HEK293 (cell line): Measurements from ENCODE around the gene AP1AR.

Experiments used
- CTCF ChIA-PET: fragments of 350-600 bp; formaldehyde crosslinking; extraction: SDS; loops from one replicate; lab custom pipeline; 2021; ENCODE audit warnings: antibody characterized with exemption; lab: Yijun Ruan, JAX
- POLR2A ChIA-PET: fragments of 300-600 bp; formaldehyde crosslinking; extraction: SDS; loops from one replicate; lab custom pipeline; 2020; ENCODE audit warnings: antibody characterized with exemption, inconsistent platforms; lab: Yijun Ruan, JAX
- H3K27ac ChIP-seq: fragments of 200-500 bp; sonication (Bioruptor generic); 2 replicates; pipeline ENCODE4 v1.5.1; 2014; ENCODE audit warnings: low read depth, low read length, control low read depth, inconsistent platforms; ENCODE audit errors: extremely low read depth
- H3K36me3 ChIP-seq, 2 experiments: fragments of 200-500 bp in 1 of 2; sonication (Bioruptor generic) in 1 of 2; 1 replicate in 1 of 2; 2 replicates in 1 of 2; pipeline ENCODE4 v1.5.1; 2014 to 2017; ENCODE audit warnings: inconsistent platforms in 2 of 2, low read length in 2 of 2; ENCODE audit not compliant: control insufficient read depth in 2 of 2, insufficient read depth in 1 of 2
- H3K4me1 ChIP-seq: fragments of 200-500 bp; sonication (Bioruptor generic); 2 replicates; pipeline ENCODE4 v1.5.1; 2014; ENCODE audit warnings: mild to moderate bottlenecking, low read length, inconsistent platforms; ENCODE audit not compliant: control insufficient read depth, insufficient read depth
- H3K4me3 ChIP-seq: 2 replicates; pipeline ENCODE4 v1.5.1; 2011; ENCODE audit warnings: low read depth, mild to moderate bottlenecking, control low read depth, low read length, moderate library complexity
- H3K9me3 ChIP-seq: fragments of 200-500 bp; sonication (Bioruptor generic); 2 replicates; pipeline ENCODE4 v1.5.1; 2014; ENCODE audit warnings: low read depth, low read length, inconsistent platforms; ENCODE audit not compliant: control insufficient read depth, insufficient read depth
- KLF1 ChIP-seq: fragments of 450-650 bp; formaldehyde crosslinking; IDR thresholded peaks from 2 replicates; pipeline ENCODE4 v1.5.1; 2016; ENCODE audit warnings: missing biosample characterization, missing genetic modification characterization
- KLF9 ChIP-seq: fragments of 450-650 bp; formaldehyde crosslinking; IDR thresholded peaks from 2 replicates; pipeline ENCODE4 v1.5.1; 2016; ENCODE audit warnings: missing biosample characterization, missing genetic modification characterization, low read depth
- MEIS1 ChIP-seq: sonication (generic); formaldehyde crosslinking; IDR thresholded peaks from 2 replicates; pipeline ENCODE4 v1.8.1; 2022; ENCODE audit warnings: missing genetic modification reagents, mild to moderate bottlenecking, borderline replicate concordance
- PRDM10 ChIP-seq: fragments of 450-650 bp; formaldehyde crosslinking; IDR thresholded peaks from 2 replicates; pipeline ENCODE4 v1.5.1; 2016; ENCODE audit warnings: missing biosample characterization, missing genetic modification characterization
- SCRT1 ChIP-seq: fragments of 450-650 bp; formaldehyde crosslinking; IDR thresholded peaks from 2 replicates; pipeline ENCODE4 v1.5.1; 2016; ENCODE audit warnings: missing biosample characterization, missing genetic modification characterization, borderline replicate concordance
- ZNF133 ChIP-seq: fragments of 450-650 bp; formaldehyde crosslinking; IDR thresholded peaks from 2 replicates; pipeline ENCODE4 v1.5.1; 2016; ENCODE audit warnings: missing biosample characterization, missing genetic modification characterization
- ZNF202 ChIP-seq: fragments of 450-650 bp; formaldehyde crosslinking; IDR thresholded peaks from 2 replicates; pipeline ENCODE4 v1.5.1; 2016; ENCODE audit warnings: missing biosample characterization, missing genetic modification characterization, borderline replicate concordance
- ZNF274 ChIP-seq, 2 experiments: fragments of 200-500 bp in 1 of 2; fragments of 450-650 bp in 1 of 2; sonication (Bioruptor generic) in 1 of 2; formaldehyde crosslinking in 1 of 2; IDR thresholded peaks; 2 replicates each; pipeline versions ENCODE4 v1.5.1 to v1.6.1; 2014 to 2016; ENCODE audit warnings: borderline replicate concordance in 1 of 2, inconsistent platforms in 1 of 2, low read length in 1 of 2, missing biosample characterization in 1 of 2, missing genetic modification characterization in 1 of 2
- ZNF416 ChIP-seq: fragments of 450-650 bp; formaldehyde crosslinking; IDR thresholded peaks from 2 replicates; pipeline ENCODE4 v1.5.1; 2016; ENCODE audit warnings: missing biosample characterization, missing genetic modification characterization
- ZNF514 ChIP-seq: fragments of 450-650 bp; formaldehyde crosslinking; IDR thresholded peaks from 2 replicates; pipeline ENCODE4 v1.5.1; 2016; ENCODE audit warnings: missing biosample characterization, missing genetic modification characterization
- TF ChIP-seq, protein P1 (sequence below): fragments of 450-650 bp; formaldehyde crosslinking; IDR thresholded peaks from 2 replicates; pipeline ENCODE4 v1.5.1; 2016; ENCODE audit warnings: missing biosample characterization, missing genetic modification characterization
- TF ChIP-seq, protein P2 (sequence below): fragments of 450-650 bp; IDR thresholded peaks from 2 replicates; pipeline ENCODE4 v1.5.1; 2018; ENCODE audit warnings: missing biosample characterization, mild to moderate bottlenecking, missing genetic modification characterization

The AP1AR gene

GRCh38 chr4:112185334-112185733 is 46.3 kb upstream of the AP1AR start:
- Histone ChIP-seq H3K36me3 (no peaks in the 10 kb centered on the region; a peak in 1 of 3 replicates), H3K4me1 (no peaks in the 10 kb centered on the region)
- TF ChIP-seq PRDM10 (tag by site-specific recombination) (no peak), ZNF274 (IDR thresholded peaks at IDR 0.05; ENCODE audit: low read length) (no peak), ZNF274 (tag by site-specific recombination; IDR thresholded peaks at IDR 0.05; ENCODE audit: borderline replicate concordance) (no peak)
- TF ChIP-seq, all 188 proteins: peak for 0
- H3K27ac ChIP-seq = no peak overlapping the region
- H3K9me3 ChIP-seq = no peaks in the 10 kb centered on the region
- ChIA-PET POLR2A (no interaction called here), CTCF (interaction anchor here (0.8 kb wide), 1 partner anchor 12 kb away, joined by 3 read pairs; no protein-coding TSS in a partner anchor)
- no peak overlapping the region for H3K4me3 ChIP-seq

GRCh38 chr4:112185740-112186670 is 45.6 kb upstream of the AP1AR start:
- ChIA-PET POLR2A (no interaction called here), CTCF (interaction anchor here (0.6 kb wide), 1 partner anchor 12 kb away, joined by 3 read pairs; no protein-coding TSS in a partner anchor)
- Histone ChIP-seq H3K9me3 (no peaks in the 10 kb centered on the region), H3K27ac (no peak overlapping the region), H3K36me3 (no peaks in the 10 kb centered on the region; a peak in 1 of 3 replicates), H3K4me3 (no peak overlapping the region)
- TF ChIP-seq ZNF416 (tag by site-specific recombination) = no peak
- TF ChIP-seq, protein P1, sequence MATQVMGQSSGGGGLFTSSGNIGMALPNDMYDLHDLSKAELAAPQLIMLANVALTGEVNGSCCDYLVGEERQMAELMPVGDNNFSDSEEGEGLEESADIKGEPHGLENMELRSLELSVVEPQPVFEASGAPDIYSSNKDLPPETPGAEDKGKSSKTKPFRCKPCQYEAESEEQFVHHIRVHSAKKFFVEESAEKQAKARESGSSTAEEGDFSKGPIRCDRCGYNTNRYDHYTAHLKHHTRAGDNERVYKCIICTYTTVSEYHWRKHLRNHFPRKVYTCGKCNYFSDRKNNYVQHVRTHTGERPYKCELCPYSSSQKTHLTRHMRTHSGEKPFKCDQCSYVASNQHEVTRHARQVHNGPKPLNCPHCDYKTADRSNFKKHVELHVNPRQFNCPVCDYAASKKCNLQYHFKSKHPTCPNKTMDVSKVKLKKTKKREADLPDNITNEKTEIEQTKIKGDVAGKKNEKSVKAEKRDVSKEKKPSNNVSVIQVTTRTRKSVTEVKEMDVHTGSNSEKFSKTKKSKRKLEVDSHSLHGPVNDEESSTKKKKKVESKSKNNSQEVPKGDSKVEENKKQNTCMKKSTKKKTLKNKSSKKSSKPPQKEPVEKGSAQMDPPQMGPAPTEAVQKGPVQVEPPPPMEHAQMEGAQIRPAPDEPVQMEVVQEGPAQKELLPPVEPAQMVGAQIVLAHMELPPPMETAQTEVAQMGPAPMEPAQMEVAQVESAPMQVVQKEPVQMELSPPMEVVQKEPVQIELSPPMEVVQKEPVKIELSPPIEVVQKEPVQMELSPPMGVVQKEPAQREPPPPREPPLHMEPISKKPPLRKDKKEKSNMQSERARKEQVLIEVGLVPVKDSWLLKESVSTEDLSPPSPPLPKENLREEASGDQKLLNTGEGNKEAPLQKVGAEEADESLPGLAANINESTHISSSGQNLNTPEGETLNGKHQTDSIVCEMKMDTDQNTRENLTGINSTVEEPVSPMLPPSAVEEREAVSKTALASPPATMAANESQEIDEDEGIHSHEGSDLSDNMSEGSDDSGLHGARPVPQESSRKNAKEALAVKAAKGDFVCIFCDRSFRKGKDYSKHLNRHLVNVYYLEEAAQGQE (tag by site-specific recombination) = no peak
- TF ChIP-seq, protein P2, sequence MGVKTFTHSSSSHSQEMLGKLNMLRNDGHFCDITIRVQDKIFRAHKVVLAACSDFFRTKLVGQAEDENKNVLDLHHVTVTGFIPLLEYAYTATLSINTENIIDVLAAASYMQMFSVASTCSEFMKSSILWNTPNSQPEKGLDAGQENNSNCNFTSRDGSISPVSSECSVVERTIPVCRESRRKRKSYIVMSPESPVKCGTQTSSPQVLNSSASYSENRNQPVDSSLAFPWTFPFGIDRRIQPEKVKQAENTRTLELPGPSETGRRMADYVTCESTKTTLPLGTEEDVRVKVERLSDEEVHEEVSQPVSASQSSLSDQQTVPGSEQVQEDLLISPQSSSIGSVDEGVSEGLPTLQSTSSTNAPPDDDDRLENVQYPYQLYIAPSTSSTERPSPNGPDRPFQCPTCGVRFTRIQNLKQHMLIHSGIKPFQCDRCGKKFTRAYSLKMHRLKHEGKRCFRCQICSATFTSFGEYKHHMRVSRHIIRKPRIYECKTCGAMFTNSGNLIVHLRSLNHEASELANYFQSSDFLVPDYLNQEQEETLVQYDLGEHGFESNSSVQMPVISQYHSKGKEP = no peak
- TF ChIP-seq SCRT1 (tag by site-specific recombination) = no peak
- no peak for TF ChIP-seq ZNF202
- TF ChIP-seq KLF9 = no peak
- TF ChIP-seq ZNF514 (tag by site-specific recombination) = no peak
- no peak for TF ChIP-seq MEIS1 (CRISPR knock-in tag)
- no peak for TF ChIP-seq ZNF133 (tag by site-specific recombination)
- TF ChIP-seq KLF1 = no peak
- TF ChIP-seq, all 188 proteins: peak for 0
- H3K4me1 ChIP-seq = no peaks in the 10 kb centered on the region
